RWPE1 (cell line): Measurements from ENCODE around the gene SPAG7.

Source experiments
- CTCF ChIA-PET: fragments of 350-600 bp; sonication (Branson Sonifier 250); formaldehyde crosslinking; extraction: SDS; loops from one replicate; lab custom pipeline; 2021; lab: Yijun Ruan, JAX
- POLR2A ChIA-PET: fragments of 400-600 bp; formaldehyde crosslinking; extraction: SDS; loops from one replicate; lab custom pipeline; 2020; ENCODE audit warnings: antibody characterized with exemption; ENCODE audit not compliant: low non-redundant PET; lab: Yijun Ruan, JAX
- DNase-seq: peaks from one replicate; pipeline ENCODE4 v3.0.0; 2012; ENCODE audit warnings: low spot score
- H3K27ac ChIP-seq: fragments of 450-650 bp; 2 replicates; pipeline ENCODE4 v1.5.1; 2017
- TF ChIP-seq, protein P1 (sequence below): fragments of 450-650 bp; conservative IDR thresholded peaks from 2 replicates; pipeline ENCODE4 v1.5.1; 2017; ENCODE audit warnings: low read depth, mild to moderate bottlenecking

Gene SPAG7

DNA sequence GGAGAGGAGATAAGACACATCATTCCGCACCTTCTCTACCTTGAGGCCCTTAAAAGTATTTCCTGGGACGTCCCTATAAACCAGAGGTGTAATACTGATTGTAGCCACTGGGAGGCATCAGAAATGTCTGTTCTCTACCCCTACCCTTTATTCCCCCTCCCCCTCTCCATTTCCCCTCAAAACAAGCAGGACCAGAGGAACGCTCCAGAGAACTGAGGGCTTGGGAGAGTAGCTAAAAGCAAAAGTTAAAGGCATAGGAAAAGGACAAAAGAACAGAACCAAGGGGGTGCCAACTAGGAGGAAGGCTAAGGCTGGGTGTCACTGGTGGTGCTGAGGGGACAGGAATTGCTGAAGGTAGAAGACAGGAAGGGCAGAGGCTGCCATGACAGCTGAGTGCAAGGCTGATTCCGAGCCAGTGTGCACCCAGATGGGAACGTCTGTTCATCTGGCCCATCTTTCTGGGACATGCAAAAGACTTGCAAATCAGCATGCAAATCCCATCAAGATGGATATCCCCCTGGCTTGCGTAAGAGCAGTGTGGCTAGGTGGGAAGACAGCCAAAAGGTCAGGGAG is 13.1 kb upstream of the SPAG7 start:
- ChIA-PET CTCF (interaction anchor here (0.6 to 2.1 kb wide), 5 partner anchors 9 to 50 kb away, joined by 3 to 8 read pairs (median 4); no protein-coding TSS in a partner anchor), POLR2A (no interaction called here)
- TF ChIP-seq, protein P1, sequence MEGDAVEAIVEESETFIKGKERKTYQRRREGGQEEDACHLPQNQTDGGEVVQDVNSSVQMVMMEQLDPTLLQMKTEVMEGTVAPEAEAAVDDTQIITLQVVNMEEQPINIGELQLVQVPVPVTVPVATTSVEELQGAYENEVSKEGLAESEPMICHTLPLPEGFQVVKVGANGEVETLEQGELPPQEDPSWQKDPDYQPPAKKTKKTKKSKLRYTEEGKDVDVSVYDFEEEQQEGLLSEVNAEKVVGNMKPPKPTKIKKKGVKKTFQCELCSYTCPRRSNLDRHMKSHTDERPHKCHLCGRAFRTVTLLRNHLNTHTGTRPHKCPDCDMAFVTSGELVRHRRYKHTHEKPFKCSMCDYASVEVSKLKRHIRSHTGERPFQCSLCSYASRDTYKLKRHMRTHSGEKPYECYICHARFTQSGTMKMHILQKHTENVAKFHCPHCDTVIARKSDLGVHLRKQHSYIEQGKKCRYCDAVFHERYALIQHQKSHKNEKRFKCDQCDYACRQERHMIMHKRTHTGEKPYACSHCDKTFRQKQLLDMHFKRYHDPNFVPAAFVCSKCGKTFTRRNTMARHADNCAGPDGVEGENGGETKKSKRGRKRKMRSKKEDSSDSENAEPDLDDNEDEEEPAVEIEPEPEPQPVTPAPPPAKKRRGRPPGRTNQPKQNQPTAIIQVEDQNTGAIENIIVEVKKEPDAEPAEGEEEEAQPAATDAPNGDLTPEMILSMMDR = peak; percentile 60
- H3K27ac ChIP-seq = peak overlapping the region; percentile 33; the same call in 1 of the 2 replicates
- DNase-seq = peak; percentile 26

GRCh38 chr17:4978726-4979125 is 11.1 kb upstream of the SPAG7 start:
- ChIA-PET POLR2A (no interaction called here), CTCF (interaction anchor here (0.6 kb wide), 1 partner anchor 70 kb away, joined by 3 read pairs; no protein-coding TSS in a partner anchor)
- no peak overlapping the region for H3K27ac ChIP-seq
- DNase-seq = no peak
- TF ChIP-seq, protein P1 = no peak

GRCh38 chr17:4974115-4974670 is 6.6 kb upstream of the SPAG7 start:
- ChIA-PET POLR2A (no interaction called here), CTCF (no interaction called here)
- TF ChIP-seq, protein P1 = no peak

DNA sequence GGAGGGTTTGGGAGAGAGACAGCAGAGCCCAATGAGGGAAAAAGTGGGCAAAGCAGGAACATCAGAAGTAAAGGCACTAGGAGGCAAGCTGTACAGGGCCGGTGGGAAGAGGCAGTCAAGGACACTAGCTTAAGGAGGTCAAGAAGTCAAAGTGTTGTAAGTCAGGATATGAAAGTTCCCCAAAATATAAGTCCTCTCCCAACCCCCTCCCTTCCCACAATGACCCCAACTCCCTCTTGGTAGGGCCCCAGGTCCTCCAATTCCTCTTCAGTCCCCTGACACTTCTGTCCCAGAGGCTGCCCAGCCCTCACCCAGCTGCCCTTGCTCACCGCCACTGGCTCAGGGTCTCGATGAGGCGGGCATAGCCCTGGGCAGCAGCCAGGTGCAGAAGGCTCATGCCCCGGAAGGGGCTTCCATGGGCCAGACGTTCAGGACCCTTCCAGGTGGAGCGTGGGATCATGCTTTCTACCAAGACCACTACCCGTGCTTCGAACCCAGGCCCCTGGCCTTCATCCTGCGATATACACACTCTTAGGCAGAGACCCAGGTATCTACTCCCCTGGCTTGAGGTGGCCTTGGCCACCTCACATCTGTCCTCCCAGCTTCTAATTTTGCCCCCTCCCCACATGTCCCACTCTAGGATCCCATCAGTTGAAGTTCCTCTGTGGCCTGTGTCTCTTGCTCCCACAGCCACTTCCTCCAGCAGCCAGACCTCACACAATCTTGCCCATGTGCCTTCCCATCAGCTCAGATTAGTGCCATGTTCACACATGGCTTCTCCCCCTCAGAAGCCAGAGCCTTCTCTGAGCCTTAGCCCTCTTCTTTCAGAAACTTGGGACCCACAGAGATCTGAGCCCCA is 5.9 kb upstream of the SPAG7 start:
- TF ChIP-seq, protein P1 = no peak
- ChIA-PET POLR2A (no interaction called here), CTCF (interaction anchor here (0.7 kb wide), 1 partner anchor 56 kb away, joined by 4 read pairs; no protein-coding TSS in a partner anchor)
- DNase-seq = no peak
- H3K27ac ChIP-seq = peak overlapping the region; percentile 31

More at GRCh38 chr17:4974115-4974670, 6.6 kb upstream of the SPAG7 start:
- no peak for DNase-seq
- H3K27ac ChIP-seq = peak overlapping the region; percentile 31; the same call in 1 of the 2 replicates

DNA sequence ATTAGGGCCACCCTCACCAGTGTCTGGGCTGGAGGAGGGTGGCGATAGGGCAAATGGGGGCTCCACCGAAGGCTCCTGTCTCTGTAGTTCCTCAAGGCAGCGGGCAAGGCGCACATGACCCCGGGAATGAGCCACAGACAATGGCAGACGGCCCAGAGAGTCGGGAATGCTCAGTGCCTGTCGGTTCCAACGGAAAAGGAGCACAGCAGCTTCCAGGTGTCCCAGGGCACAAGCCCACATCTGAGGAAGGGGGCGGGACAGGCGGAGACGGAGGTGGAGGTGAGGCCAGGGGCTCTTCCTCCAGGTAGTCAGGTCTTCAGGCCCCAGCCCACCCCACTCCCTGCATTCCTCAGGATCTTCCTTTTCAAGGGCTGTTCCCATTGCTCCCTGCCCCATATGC is 5.1 kb upstream of the SPAG7 start:
- TF ChIP-seq, protein P1 = no peak
- peak overlapping the region; percentile 31 for H3K27ac ChIP-seq
- DNase-seq = no peak
- CTCF ChIA-PET = interaction anchor here (0.7 kb wide), 1 partner anchor 56 kb away, joined by 4 read pairs; no protein-coding TSS in a partner anchor
- POLR2A ChIA-PET = no interaction called here

- TF ChIP-seq, protein P1 = no peak
- CTCF ChIA-PET = interaction anchor here (0.6 kb wide), 1 partner anchor 9 kb away, joined by 3 read pairs; no protein-coding TSS in a partner anchor
- DNase-seq = no peak
- POLR2A ChIA-PET = no interaction called here
- H3K27ac ChIP-seq = peak overlapping the region; percentile 31
These were observed 4.7 kb upstream of the SPAG7 start for GRCh38 chr17:4972322-4972721.
